K562 (cell line): ENCODE results near the gene SERPINE2. TPM values are rescaled to one million over a fixed set of nuclear protein-coding genes. Genes with fewer than 3 reads are reported as not detected.

ENCODE experiments used
- ARID2 ChIP-seq: fragments of 450-650 bp; IDR thresholded peaks from 2 replicates; pipeline ENCODE4 v1.6.1; 2017; ENCODE audit warnings: antibody characterized with exemption, mild to moderate bottlenecking
- BRCA1 ChIP-seq, 2 experiments: fragments of 450-650 bp in 1 of 2; sonication (generic) in 1 of 2; formaldehyde crosslinking in 1 of 2; IDR thresholded peaks; 2 replicates each; pipeline versions ENCODE4 v1.5.0 to v1.6.1; 2017 to 2020; ENCODE audit warnings: mild to moderate bottlenecking in 1 of 2, missing genetic modification reagents in 1 of 2
- CSDE1 ChIP-seq, 2 experiments: fragments of 450-650 bp; IDR thresholded peaks; 2 replicates each; pipeline ENCODE4 v1.6.1; 2016; ENCODE audit warnings: mild to moderate bottlenecking in 1 of 2
- DNMT1 ChIP-seq: fragments of 450-650 bp; IDR thresholded peaks from 2 replicates; pipeline ENCODE4 v1.6.1; 2016; ENCODE audit warnings: antibody characterized with exemption, mild to moderate bottlenecking
- DPF2 ChIP-seq: fragments of 450-650 bp; IDR thresholded peaks from 2 replicates; pipeline ENCODE4 v1.6.1; 2016
- E2F3 ChIP-seq: fragments of 250-450 bp; sonication (Bioruptor Pico); IDR thresholded peaks from 2 replicates; pipeline ENCODE4 v1.4.0; 2020; ENCODE audit warnings: mild to moderate bottlenecking
- GABPB2 ChIP-seq: fragments of 250-450 bp; sonication (Bioruptor Pico); conservative IDR thresholded peaks from 2 replicates; pipeline ENCODE4 v1.5.1; 2021; ENCODE audit warnings: mild to moderate bottlenecking
- HIVEP1 ChIP-seq: fragments of 250-450 bp; sonication (Bioruptor Pico); IDR thresholded peaks from 2 replicates; pipeline ENCODE4 v1.4.0; 2020; ENCODE audit warnings: mild to moderate bottlenecking
- LARP7 ChIP-seq: fragments of 450-650 bp; IDR thresholded peaks from 2 replicates; pipeline ENCODE4 v1.6.1; 2016
- POLR2B ChIP-seq: fragments of 450-650 bp; IDR thresholded peaks from 2 replicates; pipeline ENCODE4 v1.6.1; 2018; ENCODE audit warnings: low read depth; ENCODE audit not compliant: partially characterized antibody
- RUNX1 ChIP-seq: sonication (generic); IDR thresholded peaks from 2 replicates; pipeline ENCODE4 v1.6.1; 2016; ENCODE audit warnings: antibody characterized with exemption, low read depth
- SAFB ChIP-seq: fragments of 200-400 bp; formaldehyde crosslinking; IDR thresholded peaks from 2 replicates; pipeline ENCODE4 v1.6.1; 2017; ENCODE audit warnings: low read depth, low read length, borderline replicate concordance
- SMARCA5 ChIP-seq: fragments of 450-650 bp; IDR thresholded peaks from 2 replicates; pipeline ENCODE4 v1.6.1; 2016
- SREBF1 ChIP-seq: fragments of 150-350 bp; IDR thresholded peaks from 2 replicates; pipeline ENCODE4 v1.6.1; 2014; ENCODE audit warnings: antibody characterized with exemption, low read depth, low read length, borderline replicate concordance
- TCF7L2 ChIP-seq: fragments of 150-350 bp; IDR thresholded peaks from 2 replicates; pipeline ENCODE4 v1.6.1; 2016; ENCODE audit warnings: low read depth, mild to moderate bottlenecking, low read length, moderate library complexity
- ZFP1 ChIP-seq: fragments of 450-650 bp; formaldehyde crosslinking; IDR thresholded peaks from 2 replicates; pipeline ENCODE4 v1.4.0; 2020; ENCODE audit warnings: mild to moderate bottlenecking, mixed read lengths
- ZNF143 ChIP-seq: sonication (generic); formaldehyde crosslinking; IDR thresholded peaks from 2 replicates; pipeline ENCODE4 v1.9.0; 2022; ENCODE audit warnings: mild to moderate bottlenecking, missing genetic modification reagents
- ZNF232 ChIP-seq: sonication (generic); formaldehyde crosslinking; IDR thresholded peaks from 2 replicates; pipeline ENCODE4 v1.8.0; 2022; ENCODE audit warnings: mild to moderate bottlenecking, missing genetic modification reagents
- ZNF263 ChIP-seq: sonication (generic); formaldehyde crosslinking; IDR thresholded peaks from 2 replicates; pipeline ENCODE4 v1.8.0; 2022; ENCODE audit warnings: mild to moderate bottlenecking, missing genetic modification reagents, borderline replicate concordance
- ZNF699 ChIP-seq: fragments of 250-450 bp; sonication (Bioruptor Pico); IDR thresholded peaks from 2 replicates; pipeline ENCODE4 v1.8.0; 2021; ENCODE audit warnings: mild to moderate bottlenecking, moderate library complexity; ENCODE audit not compliant: insufficient replicate concordance
- ZNF764 ChIP-seq: fragments of 250-450 bp; sonication (Bioruptor Pico); IDR thresholded peaks from 2 replicates; pipeline ENCODE4 v1.4.0; 2020; ENCODE audit warnings: low read depth, mild to moderate bottlenecking, moderate library complexity
- ZNF77 ChIP-seq: fragments of 250-450 bp; sonication (Bioruptor Pico); IDR thresholded peaks from 2 replicates; pipeline ENCODE4 v1.5.0; 2020
- polyA plus RNA-seq, 8 experiments: library from polyadenylated mRNA; depleted of rRNA in 4 of 8; stranded (reverse) in 5 of 8; unstranded in 3 of 8; fragments of >200 nt; fragmentation: Nextera tagmentation in 2 of 8; fragmentation: Illumina TruSeq in 1 of 8; extraction: Ambion mirVana in 2 of 8; extraction: Trizol in 1 of 8; gene quantifications; 2 replicates each; pipeline versions ENCODE4 v1.2.1 to v1.2.3, GENCODE V29; 2011 to 2014; ENCODE audit warnings: inconsistent platforms in 1 of 8, missing spikeins in 1 of 8
- total RNA-seq, 7 experiments: library from RNA; depleted of rRNA in 6 of 7; stranded (reverse); fragments of >200 nt in 6 of 7; fragmentation: Illumina TruSeq in 2 of 7; extraction: Trizol in 2 of 7; gene quantifications; 2 replicates each; pipeline versions ENCODE4 v1.2.1 to v1.2.3, GENCODE V29; 2011 to 2021; ENCODE audit warnings: low replicate concordance in 1 of 7
- TF ChIP-seq, protein P1 (sequence below): fragments of 250-450 bp; sonication (Bioruptor Pico); IDR thresholded peaks from 2 replicates; pipeline ENCODE4 v1.8.0; 2022; ENCODE audit warnings: inconsistent platforms
- TF ChIP-seq, protein P2 (sequence below): fragments of 450-650 bp; formaldehyde crosslinking; IDR thresholded peaks from 2 replicates; pipeline ENCODE4 v1.4.0; 2022; ENCODE audit warnings: mild to moderate bottlenecking, moderate library complexity
- TF ChIP-seq, protein P3 (sequence below), 3 experiments: fragments of 200-800 bp in 1 of 3; fragments of 250-450 bp in 1 of 3; fragments of 450-650 bp in 1 of 3; sonication (Bioruptor Pico) in 1 of 3; sonication (Bioruptor generic) in 1 of 3; formaldehyde crosslinking in 1 of 3; IDR thresholded peaks; 2 replicates each; pipeline versions ENCODE4 v1.6.1 to v1.8.0; 2016 to 2022; ENCODE audit warnings: mild to moderate bottlenecking in 2 of 3, missing genetic modification characterization in 2 of 3, missing compliant biosample characterization in 1 of 3, moderate library complexity in 1 of 3

Gene SERPINE2
- total and polyA plus RNA-seq, 9 of the 15 experiments (the other 6 are each of a cell fraction or from before 2014, with no cell fraction given), result 0.03 to 0.16 (median 0.13) TPM; not detected in 6

DNA sequence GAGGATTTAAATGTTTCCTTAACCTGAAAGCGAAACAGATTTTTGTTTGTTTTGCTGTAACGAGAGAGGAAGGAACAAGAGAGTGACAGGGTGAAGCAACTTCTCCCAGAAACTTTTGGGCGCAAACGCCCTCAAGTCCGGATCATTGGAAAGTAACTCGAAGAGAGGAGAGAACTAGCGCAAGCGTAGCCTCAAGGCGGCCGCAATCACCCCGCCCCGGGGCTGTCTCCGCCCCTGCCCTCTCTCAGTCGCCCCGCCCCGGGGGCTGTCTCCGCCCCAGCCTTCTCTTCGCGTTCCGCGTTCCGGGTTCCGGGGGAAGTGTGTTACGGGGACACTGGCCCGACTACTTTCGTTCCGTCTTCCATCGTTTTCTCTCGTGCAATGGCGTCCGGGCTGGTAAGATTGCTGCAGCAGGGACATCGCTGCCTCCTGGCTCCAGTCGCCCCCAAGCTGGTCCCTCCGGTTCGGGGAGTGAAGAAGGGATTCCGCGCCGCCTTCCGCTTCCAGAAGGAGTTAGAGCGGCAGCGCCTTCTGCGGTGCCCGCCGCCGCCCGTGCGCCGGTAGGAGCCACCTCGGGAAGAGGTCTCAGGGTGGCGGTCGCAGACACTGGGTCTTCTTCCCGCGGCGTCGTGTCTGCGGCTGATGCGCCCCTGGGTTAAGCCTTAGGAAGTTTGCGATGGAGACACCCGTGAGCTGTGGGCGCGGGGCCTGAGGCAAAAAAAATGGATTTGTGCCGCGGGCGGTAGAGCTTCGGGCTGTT is 81.8 kb downstream of the SERPINE2 start, which contains the start of gene MRPL44 (continued):
- TF ChIP-seq ZNF764 (CRISPR knock-in tag) (no peak), LARP7 (no peak), TCF7L2 (no peak), SREBF1 (no peak), POLR2B (peak; percentile 60), ZNF232 (no peak), ARID2 (no peak), ZNF263 (CRISPR knock-in tag) (no peak), RUNX1 (no peak), SMARCA5 (0 out of 2 replicates have a peak, but pooled peaks have one; percentile 40), E2F3 (CRISPR knock-in tag) (no peak), HIVEP1 (CRISPR knock-in tag) (no peak), ZNF699 (no peak), SAFB (no peak), ZNF77 (CRISPR knock-in tag) (no peak), ZFP1 (CRISPR knock-in tag) (no peak), CSDE1 (IDR thresholded peaks at IDR 0.05) (no peak; a peak in 1 of 4 replicates), DPF2 (0 out of 2 replicates have a peak, but pooled peaks have one; percentile 33), DNMT1 (no peak), GABPB2 (CRISPR knock-in tag) (no peak), ZNF143 (CRISPR knock-in tag) (no peak), BRCA1 (IDR thresholded peaks at IDR 0.05) (no peak), BRCA1 (CRISPR knock-in tag; IDR thresholded peaks at IDR 0.05) (no peak)
- TF ChIP-seq, protein P1, sequence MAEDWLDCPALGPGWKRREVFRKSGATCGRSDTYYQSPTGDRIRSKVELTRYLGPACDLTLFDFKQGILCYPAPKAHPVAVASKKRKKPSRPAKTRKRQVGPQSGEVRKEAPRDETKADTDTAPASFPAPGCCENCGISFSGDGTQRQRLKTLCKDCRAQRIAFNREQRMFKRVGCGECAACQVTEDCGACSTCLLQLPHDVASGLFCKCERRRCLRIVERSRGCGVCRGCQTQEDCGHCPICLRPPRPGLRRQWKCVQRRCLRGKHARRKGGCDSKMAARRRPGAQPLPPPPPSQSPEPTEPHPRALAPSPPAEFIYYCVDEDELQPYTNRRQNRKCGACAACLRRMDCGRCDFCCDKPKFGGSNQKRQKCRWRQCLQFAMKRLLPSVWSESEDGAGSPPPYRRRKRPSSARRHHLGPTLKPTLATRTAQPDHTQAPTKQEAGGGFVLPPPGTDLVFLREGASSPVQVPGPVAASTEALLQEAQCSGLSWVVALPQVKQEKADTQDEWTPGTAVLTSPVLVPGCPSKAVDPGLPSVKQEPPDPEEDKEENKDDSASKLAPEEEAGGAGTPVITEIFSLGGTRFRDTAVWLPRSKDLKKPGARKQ (CRISPR knock-in tag), result no peak
- TF ChIP-seq, protein P2, sequence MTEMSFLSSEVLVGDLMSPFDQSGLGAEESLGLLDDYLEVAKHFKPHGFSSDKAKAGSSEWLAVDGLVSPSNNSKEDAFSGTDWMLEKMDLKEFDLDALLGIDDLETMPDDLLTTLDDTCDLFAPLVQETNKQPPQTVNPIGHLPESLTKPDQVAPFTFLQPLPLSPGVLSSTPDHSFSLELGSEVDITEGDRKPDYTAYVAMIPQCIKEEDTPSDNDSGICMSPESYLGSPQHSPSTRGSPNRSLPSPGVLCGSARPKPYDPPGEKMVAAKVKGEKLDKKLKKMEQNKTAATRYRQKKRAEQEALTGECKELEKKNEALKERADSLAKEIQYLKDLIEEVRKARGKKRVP (CRISPR knock-in tag), result no peak
- TF ChIP-seq, protein P3, sequence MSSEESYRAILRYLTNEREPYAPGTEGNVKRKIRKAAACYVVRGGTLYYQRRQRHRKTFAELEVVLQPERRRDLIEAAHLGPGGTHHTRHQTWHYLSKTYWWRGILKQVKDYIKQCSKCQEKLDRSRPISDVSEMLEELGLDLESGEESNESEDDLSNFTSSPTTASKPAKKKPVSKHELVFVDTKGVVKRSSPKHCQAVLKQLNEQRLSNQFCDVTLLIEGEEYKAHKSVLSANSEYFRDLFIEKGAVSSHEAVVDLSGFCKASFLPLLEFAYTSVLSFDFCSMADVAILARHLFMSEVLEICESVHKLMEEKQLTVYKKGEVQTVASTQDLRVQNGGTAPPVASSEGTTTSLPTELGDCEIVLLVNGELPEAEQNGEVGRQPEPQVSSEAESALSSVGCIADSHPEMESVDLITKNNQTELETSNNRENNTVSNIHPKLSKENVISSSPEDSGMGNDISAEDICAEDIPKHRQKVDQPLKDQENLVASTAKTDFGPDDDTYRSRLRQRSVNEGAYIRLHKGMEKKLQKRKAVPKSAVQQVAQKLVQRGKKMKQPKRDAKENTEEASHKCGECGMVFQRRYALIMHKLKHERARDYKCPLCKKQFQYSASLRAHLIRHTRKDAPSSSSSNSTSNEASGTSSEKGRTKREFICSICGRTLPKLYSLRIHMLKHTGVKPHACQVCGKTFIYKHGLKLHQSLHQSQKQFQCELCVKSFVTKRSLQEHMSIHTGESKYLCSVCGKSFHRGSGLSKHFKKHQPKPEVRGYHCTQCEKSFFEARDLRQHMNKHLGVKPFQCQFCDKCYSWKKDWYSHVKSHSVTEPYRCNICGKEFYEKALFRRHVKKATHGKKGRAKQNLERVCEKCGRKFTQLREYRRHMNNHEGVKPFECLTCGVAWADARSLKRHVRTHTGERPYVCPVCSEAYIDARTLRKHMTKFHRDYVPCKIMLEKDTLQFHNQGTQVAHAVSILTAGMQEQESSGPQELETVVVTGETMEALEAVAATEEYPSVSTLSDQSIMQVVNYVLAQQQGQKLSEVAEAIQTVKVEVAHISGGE (CRISPR knock-in tag; IDR thresholded peaks at IDR 0.05), result peak; percentile 99 to 100 (median 99)
